Neuron (in vitro differentiated cells): ENCODE results near the gene MPP1.
"Not testable (repeated sequence)": the region's sequence is repeated elsewhere in the genome, so short reads cannot be mapped to it uniquely, and the experiment has no call there.

Source experiments
- H2AFZ ChIP-seq: one replicate; pipeline ENCODE4 v1.6.1; 2013; ENCODE audit warnings: low read depth, mild to moderate bottlenecking, inconsistent platforms, low read length, moderate library complexity
- H3K27me3 ChIP-seq: one replicate; pipeline ENCODE4 v1.6.1; 2013; ENCODE audit warnings: low read length; ENCODE audit not compliant: insufficient read depth
- H3K36me3 ChIP-seq: one replicate; pipeline ENCODE4 v1.6.1; 2013; ENCODE audit warnings: low read length; ENCODE audit not compliant: insufficient read depth
- H3K4me1 ChIP-seq: one replicate; pipeline ENCODE4 v1.6.1; 2013; ENCODE audit warnings: low read length; ENCODE audit not compliant: insufficient read depth
- H3K4me3 ChIP-seq: 2 replicates; pipeline ENCODE4 v1.5.1; 2013; ENCODE audit warnings: mild to moderate bottlenecking, low read length, moderate library complexity
- H3K9me3 ChIP-seq: one replicate; pipeline ENCODE4 v1.6.1; 2013; ENCODE audit warnings: low read length

MPP1 gene

DNA sequence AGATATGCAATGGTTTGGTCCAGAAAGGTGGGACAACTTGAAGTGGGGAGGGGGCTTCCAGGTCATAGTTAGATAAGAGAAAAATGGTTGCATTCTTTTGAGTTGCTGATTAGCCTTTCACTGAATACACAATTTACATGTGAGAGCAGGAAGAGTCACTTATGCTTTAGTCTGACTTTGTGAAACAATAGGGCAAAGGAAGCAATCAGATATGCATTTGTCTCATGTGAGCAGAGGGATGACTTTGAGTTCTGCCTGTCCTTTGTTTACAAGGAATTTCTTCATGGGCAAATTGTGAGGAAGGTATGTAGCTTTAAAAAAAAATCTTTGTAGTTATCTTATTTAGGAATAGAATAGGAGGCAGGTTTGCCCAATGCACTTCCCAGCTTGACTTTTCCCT, 16.2 kb upstream of the MPP1 start:
- Histone ChIP-seq H3K4me1 (peaks cover 4% of the 10 kb centered on the region), H3K36me3 (no peaks in the 10 kb centered on the region), H2AFZ (no peak overlapping the region), H3K9me3 (no peaks in the 10 kb centered on the region), H3K27me3 (peaks cover 2% of the 10 kb centered on the region), H3K4me3 (no peak overlapping the region)

DNA sequence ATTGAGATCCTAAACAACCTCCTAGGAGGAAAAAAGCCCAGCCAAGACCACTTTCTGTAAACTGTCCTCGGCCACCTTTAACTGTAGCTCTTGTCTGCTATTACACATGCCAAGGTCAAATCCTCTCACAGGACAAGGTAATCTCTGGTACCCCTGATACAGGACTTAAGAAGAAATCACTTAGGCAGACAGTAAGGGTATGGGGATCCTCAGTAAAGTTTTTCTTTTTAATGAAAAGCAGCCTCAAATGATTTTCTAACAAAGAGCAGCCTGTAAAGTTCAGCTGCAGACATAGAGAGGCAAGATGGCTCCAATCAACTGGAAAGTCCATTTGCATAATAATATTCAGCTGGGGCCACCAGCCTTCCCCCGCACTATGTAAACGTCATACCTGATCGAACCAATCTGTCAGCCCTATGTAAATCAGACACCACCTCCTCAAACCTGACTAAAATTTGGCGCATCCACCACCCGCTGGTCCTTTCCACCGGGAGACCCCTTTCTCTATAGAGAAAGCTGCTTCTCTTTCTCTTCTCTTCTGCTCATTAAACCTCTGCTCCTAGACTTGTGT, 14.6 kb upstream of the MPP1 start:
- Histone ChIP-seq H2AFZ (no peak overlapping the region), H3K27me3 (peaks cover 6% of the 10 kb centered on the region), H3K36me3 (no peaks in the 10 kb centered on the region), H3K9me3 (no peaks in the 10 kb centered on the region), H3K4me1 (peaks cover 4% of the 10 kb centered on the region), H3K4me3 (no peak overlapping the region)

DNA sequence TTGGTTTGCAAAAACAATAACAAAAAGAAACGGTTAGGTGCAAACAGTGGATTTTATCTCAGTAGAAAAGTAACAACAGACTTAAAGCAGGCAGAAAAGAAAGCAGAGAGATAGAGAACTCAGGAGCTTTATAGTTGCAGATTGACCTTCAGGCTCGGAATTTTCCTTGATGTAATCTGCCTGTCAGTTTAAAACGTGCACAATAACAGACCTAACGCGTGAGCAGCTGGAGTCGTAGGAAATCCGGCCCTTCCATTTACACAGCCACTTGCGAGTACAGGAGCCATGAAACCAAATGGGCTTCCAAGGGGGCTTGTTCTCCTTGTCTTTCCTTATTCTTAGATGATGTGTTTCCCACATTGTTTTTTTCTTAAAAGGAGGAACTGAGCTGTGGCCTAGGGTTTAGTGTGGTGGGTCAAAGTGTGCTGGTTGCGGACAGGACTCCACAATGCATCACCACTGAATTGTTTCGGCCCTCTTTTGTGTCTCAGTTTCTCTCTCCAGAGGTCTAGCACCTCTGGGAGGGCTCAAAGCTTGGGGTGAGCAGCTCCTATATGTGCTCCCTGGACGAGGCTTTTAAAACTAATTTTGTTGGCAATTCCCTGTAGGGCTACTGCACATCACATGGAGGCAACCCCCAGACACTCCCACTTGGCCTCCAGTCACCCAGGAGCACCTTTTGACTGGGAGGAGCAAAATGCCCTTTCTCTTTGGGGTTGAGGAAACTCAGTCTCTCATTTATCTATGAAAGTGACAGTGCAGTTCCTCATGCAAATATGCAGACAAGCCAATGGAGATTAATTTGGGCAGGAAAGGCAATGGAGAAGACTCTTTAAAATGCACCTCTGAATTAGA, 13.9 kb upstream of the MPP1 start:
- Histone ChIP-seq H3K4me3 (no peak overlapping the region), H3K4me1 (peaks cover 4% of the 10 kb centered on the region), H3K27me3 (peaks cover 6% of the 10 kb centered on the region), H3K9me3 (no peaks in the 10 kb centered on the region), H3K36me3 (no peaks in the 10 kb centered on the region), H2AFZ (no peak overlapping the region)

DNA sequence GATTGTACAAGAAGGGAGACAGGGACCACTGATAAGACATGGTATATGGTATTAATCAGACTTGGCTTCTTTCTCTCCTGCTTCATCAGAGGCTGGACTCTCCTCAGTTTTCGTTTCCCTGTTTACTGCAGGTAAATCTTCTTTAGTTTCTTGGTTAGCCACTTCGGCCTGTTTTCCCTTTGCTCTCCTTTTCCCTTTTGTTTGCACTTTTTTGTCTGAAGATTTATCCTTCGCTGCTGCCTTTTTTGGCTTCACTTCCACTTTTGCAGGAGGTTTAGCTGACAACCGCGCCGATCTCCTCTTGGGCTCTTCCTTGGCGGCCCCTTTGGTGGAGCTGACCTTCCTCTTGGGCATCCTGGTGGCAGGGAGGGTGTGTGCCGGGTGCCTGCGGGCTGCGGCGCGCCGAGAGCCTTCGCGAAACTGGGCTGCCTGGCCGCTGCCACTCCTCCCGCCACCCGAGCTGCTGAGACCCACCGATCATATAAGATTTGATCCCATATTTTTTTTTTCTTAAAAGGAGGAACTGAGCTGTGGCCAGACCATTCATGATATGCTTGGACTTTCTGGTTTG, 11.8 kb upstream of the MPP1 start:
- not testable (repeated sequence) for H3K36me3 ChIP-seq, H3K4me1 ChIP-seq, H3K9me3 ChIP-seq, H3K4me3 ChIP-seq, H2AFZ ChIP-seq
- peaks cover 16% of the 10 kb centered on the region for H3K27me3 ChIP-seq

DNA sequence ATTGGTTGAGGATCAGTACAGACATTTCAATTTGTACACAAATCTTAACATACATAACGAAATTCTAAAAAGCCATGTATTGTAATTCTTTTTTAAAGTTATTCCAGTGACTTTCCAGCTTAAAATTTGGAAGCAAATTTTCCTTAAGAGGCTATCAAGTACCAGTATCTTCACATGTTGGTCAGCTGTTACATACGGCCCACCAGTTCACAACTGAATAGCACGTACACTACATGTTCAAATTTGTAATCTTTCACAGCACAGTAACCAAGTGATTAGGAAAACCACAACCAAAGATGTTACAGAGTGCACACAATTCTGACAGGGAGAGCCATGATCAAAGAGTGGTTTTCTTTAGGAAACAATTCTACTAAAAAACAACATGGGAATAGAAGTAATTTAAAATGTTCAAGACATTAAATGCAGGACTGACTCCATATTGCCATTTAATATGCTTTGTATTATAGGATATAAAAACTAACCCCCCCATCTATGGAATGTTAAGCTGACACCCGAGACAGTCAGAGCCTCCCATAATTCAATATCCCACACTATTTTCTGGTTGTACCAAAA, 11.1 kb upstream of the MPP1 start:
- not testable (repeated sequence) for H3K9me3 ChIP-seq, H3K4me1 ChIP-seq, H2AFZ ChIP-seq, H3K36me3 ChIP-seq, H3K4me3 ChIP-seq
- peaks cover 16% of the 10 kb centered on the region for H3K27me3 ChIP-seq

DNA sequence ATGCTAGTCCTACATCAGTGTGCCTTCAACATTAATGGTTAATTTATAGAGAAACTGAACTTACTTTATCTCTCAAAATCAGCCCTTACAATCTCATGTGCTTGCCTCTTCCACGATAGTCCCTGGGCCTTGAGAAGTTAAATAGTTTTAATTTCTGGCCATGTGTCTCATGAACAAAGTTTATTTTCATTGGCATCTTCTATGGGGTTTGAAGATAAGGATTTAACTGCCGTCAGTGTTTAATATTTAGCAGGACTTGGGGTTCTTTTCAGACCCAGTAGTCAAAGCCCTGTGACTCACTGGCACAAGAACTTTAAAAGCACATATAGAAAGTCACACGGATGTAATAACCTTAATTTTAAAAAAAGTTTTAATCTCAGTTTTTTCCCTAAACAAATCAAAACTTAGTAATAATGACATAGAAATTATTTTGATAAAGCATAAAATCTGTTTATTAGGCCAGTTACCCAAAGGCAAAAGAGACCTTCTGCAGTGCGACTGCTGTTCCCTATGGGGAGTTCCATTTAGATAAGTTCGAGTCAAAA, 10.1 kb upstream of the MPP1 start:
- Histone ChIP-seq H3K4me1 (peaks cover 4% of the 10 kb centered on the region), H3K4me3 (no peak overlapping the region)

DNA sequence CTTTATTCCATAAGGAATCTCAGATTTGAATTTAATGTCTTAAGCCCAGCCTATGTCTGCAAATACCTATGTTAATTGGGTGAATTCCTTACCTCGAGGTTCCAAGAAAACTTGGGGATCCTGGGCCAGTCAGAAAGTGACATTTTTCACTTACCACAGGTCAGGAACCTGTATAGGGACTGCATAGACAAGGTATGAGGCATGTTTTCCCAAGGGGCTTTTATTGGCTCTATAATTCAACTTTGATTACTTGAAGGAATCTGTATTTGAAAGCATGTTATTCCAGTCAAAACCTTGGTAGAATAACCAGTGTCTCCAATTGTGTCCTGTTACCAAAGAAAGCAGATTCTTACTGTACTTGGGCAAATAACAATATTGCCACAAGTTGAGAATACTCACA, 8.5 kb upstream of the MPP1 start:
- no peak overlapping the region for H3K4me3 ChIP-seq
- no peaks in the 10 kb centered on the region for H3K4me1 ChIP-seq
- no peaks in the 10 kb centered on the region for H3K9me3 ChIP-seq
- no peaks in the 10 kb centered on the region for H3K36me3 ChIP-seq
- peaks cover 16% of the 10 kb centered on the region for H3K27me3 ChIP-seq
- H2AFZ ChIP-seq, result no peak overlapping the region

More for the DNA sequence above, 10.1 kb upstream of the MPP1 start:
- Histone ChIP-seq H3K27me3 (peaks cover 16% of the 10 kb centered on the region), H3K9me3 (no peaks in the 10 kb centered on the region), H3K36me3 (no peaks in the 10 kb centered on the region), H2AFZ (no peak overlapping the region)

DNA sequence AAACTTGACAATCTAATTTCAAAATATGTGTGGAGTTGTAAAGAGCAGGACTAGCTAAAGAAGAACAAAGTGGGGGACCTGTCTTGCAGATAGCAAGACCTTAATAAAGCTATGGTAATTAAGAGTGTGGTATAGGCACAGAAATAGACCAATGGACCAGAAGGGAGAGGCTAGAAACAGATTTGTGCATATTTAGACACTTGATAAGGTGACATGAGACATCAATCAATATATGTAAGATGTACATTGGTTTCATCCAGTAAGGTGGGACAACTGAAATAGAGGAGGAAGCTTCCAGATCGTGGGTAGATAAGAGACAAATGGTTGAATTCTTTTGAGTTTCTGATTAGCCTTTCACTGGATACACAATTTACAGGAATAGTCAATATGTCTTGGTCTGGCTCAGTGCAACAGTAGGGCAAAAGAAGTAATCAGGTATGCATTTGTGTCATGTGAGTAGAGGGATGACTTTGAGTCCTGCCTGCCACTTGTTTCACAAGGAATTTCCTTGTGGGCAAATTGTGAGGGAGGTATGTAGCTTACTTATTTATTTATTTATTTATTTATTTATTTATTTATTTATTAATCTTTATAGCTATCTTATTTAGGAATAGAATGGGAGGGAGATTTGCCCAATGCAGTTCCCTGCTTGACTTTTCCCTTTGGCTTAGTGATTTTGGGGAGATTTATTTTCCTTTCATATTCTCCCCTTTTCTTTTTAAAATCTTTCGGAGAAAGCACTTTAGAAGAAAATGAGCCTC, 7.2 kb upstream of the MPP1 start:
- Histone ChIP-seq H3K4me1 (no peaks in the 10 kb centered on the region), H3K27me3 (peaks cover 16% of the 10 kb centered on the region), H3K4me3 (no peak overlapping the region), H3K9me3 (peaks cover 2% of the 10 kb centered on the region), H3K36me3 (no peaks in the 10 kb centered on the region), H2AFZ (no peak overlapping the region)

DNA sequence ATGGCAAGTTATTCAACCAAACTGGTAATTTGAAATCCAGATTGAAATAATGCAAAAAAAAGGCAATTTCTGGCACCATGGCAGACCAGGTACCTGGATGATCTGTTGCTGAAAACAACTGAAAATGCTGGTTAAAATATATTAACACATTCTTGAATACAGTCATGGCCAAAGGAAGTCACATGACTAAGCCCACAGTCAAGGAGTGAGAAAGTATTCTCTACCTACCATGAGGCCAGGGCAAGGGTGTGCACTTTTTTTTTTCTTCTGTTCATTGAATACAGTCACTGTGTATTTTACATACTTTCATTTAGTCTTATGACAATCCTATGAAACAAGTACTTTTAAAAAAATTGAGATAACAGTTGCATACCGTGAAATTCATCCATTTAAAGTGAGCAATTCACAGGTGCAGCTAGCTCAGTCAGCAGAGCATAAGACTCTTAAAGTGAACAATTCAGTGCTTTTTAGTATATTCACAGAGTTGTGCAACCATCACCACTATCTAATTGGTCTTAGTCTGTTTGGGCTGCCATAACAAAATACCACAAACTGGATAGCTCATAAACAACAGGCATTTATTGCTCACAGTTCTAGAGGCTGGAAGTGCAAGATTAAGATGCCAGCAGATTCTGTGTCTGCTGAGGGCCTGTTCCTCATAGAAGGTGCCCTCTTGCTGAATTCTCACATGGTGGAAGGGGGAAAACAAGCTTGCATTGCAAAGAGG, 4.8 kb upstream of the MPP1 start:
- Histone ChIP-seq H3K4me1 (peaks cover 4% of the 10 kb centered on the region), H3K4me3 (no peak overlapping the region), H3K9me3 (peaks cover 3% of the 10 kb centered on the region), H3K27me3 (peaks cover 17% of the 10 kb centered on the region), H3K36me3 (no peaks in the 10 kb centered on the region), H2AFZ (no peak overlapping the region)

DNA sequence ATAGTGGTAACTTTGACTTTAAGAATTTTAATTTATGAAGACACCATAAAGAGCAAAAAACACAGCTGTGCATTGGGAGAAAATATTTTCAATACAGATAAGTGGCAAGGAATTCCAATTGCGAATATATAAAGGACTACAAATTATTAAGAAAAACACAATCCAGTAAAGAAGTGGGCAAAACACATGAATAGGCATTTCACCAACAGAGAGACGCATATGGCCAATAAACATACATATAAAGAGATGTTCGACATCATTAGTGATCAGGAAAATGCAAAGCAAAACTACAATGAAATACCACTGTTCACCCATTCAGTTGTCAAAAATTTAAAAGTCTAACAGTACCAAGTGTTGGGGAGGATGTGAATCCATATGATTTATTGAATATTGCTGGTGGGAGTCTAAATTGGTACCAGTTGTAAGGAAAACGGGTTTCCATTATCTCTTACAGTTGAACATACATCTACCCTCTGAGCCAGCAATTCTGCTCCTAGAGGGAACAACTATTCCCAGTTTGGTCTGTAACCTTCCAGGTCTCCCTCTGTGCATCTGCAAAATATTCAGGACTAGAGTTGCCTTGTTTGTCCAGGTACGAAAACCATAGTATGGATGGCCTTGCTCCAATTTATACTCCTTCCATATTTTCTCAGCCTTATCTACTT, 1.7 kb upstream of the MPP1 start:
- Histone ChIP-seq H2AFZ (no peak overlapping the region), H3K36me3 (no peaks in the 10 kb centered on the region), H3K27me3 (peaks cover 31% of the 10 kb centered on the region), H3K9me3 (peaks cover 3% of the 10 kb centered on the region), H3K4me1 (peaks cover 4% of the 10 kb centered on the region), H3K4me3 (no peak overlapping the region)

DNA sequence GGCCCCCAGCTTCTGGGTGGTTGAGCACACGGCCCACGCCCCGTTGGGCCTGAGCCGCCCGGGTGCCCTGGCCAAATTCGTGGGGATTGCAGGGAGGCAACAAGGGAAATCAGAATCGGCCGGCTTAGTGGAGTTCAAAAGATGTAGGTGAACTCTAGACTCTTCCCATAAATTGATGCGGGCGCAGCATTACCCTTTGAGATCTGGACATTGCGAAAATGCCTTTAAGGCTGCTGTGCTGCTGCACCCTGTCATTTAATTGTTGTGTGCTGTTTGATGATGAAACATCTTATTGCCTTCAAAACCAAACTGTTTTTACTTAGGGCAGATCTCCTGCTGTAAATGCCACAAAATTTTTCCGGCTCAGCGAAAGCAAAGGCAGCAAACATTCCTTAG, 409 bp upstream of the MPP1 start:
- Histone ChIP-seq H3K36me3 (no peaks in the 10 kb centered on the region), H3K27me3 (peaks cover 34% of the 10 kb centered on the region), H3K4me1 (peaks cover 4% of the 10 kb centered on the region), H3K9me3 (peaks cover 3% of the 10 kb centered on the region), H2AFZ (no peak overlapping the region), H3K4me3 (peak overlapping the region; percentile 45)
